Measurements from ENCODE around the gene ALDH1A1. TPM values are rescaled to one million over a fixed set of nuclear protein-coding genes. Genes with fewer than 3 reads are reported as not detected.

ALDH1A1 gene
- total RNA-seq, 1 donor from 2014 or later = 10.9 TPM

GRCh38 chr9:72855890-72856523 lies 96.8 kb downstream of the ALDH1A1 start:
- peaks cover 2% of the 10 kb centered on the region for H3K27me3 Mint-ChIP-seq (ENCODE audit: low read depth)
- peaks cover 10% of the 10 kb centered on the region for H3K4me1 Mint-ChIP-seq
- peaks cover 6% of the 10 kb centered on the region for H3K9me3 Mint-ChIP-seq
- no peak overlapping the region for H3K27ac Mint-ChIP-seq
- no peak for TF ChIP-seq CTCF (IDR thresholded peaks at IDR 0.05; ENCODE audit: unreplicated experiment)
- peaks cover 2% of the 10 kb centered on the region for H3K36me3 Mint-ChIP-seq
- no peak overlapping the region for H3K4me3 Mint-ChIP-seq
- DNase-seq (ENCODE audit: low spot score in 2 of 2, unreplicated experiment in 2 of 2) = no peak

DNA sequence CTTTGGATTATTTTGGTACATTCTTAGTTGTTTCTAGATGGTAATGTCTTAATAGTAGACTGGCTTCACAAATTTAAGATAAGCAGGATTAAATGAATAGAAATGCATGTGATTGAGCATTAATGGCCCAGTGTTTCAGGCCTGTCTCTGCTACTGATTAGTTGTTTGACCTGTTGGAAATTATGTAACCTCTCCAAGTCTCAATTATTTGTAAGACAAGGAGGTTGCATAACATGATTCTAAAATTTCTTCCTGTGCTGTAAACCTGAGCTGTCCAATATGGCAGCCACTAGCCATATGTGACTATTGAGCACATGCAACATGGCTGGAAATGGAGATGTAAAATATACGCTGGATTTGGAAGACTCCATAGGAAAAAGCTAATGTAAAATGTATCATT lies 97.5 kb downstream of the ALDH1A1 start:
- Mint-ChIP-seq H3K9me3 (peaks cover 5% of the 10 kb centered on the region), H3K4me3 (no peak overlapping the region), H3K27me3 (ENCODE audit: low read depth) (peaks cover 2% of the 10 kb centered on the region), H3K27ac (no peak overlapping the region), H3K4me1 (peaks cover 10% of the 10 kb centered on the region), H3K36me3 (peaks cover 2% of the 10 kb centered on the region)
- DNase-seq (ENCODE audit: low spot score in 2 of 2, unreplicated experiment in 2 of 2) = no peak
- no peak for TF ChIP-seq CTCF (IDR thresholded peaks at IDR 0.05; ENCODE audit: unreplicated experiment)

Other genes starting within 250 kb of the ALDH1A1 start
- gene ANXA1, start 198.8 kb upstream of the ALDH1A1 start, total RNA-seq = 166 to 189 TPM (median 183 TPM) in 3 replicates

Data from mesothelial cell of epicardium (in vitro differentiated cells).